Neural progenitor cell (in vitro differentiated cells): ENCODE measurements around the gene ZNF277.

Source experiments
- CTCF ChIP-seq: fragments of 200-600 bp; sonication (generic); IDR thresholded peaks from 2 replicates; pipeline ENCODE4 v1.5.1; 2017; ENCODE audit warnings: antibody characterized with exemption, mild to moderate bottlenecking
- EZH2 ChIP-seq: fragments of 200-600 bp; sonication (generic); IDR thresholded peaks from 2 replicates; pipeline ENCODE4 v1.6.1; 2017; ENCODE audit warnings: antibody characterized with exemption, mild to moderate bottlenecking, moderate library complexity
- EZH2phosphoT487 ChIP-seq: fragments of 200-600 bp; sonication (generic); IDR thresholded peaks from 2 replicates; pipeline ENCODE4 v1.6.1; 2017; ENCODE audit warnings: antibody characterized with exemption

- TF ChIP-seq CTCF, result no peak
- no peak for TF ChIP-seq EZH2
- no peak for TF ChIP-seq EZH2phosphoT487
These were observed 183.7 kb downstream of the ZNF277 start for GRCh38 chr7:112390167-112390566.
